ENCODE measurements around the gene CLCN5. TPM values are rescaled to one million over a fixed set of nuclear protein-coding genes. Genes with fewer than 3 reads are reported as not detected.
"Not testable (repeated sequence)": the region's sequence is repeated elsewhere in the genome, so short reads cannot be mapped to it uniquely, and the experiment has no call there.

The CLCN5 gene
- total RNA-seq, 1 experiment from 2014 or later: 5.2 TPM

DNA sequence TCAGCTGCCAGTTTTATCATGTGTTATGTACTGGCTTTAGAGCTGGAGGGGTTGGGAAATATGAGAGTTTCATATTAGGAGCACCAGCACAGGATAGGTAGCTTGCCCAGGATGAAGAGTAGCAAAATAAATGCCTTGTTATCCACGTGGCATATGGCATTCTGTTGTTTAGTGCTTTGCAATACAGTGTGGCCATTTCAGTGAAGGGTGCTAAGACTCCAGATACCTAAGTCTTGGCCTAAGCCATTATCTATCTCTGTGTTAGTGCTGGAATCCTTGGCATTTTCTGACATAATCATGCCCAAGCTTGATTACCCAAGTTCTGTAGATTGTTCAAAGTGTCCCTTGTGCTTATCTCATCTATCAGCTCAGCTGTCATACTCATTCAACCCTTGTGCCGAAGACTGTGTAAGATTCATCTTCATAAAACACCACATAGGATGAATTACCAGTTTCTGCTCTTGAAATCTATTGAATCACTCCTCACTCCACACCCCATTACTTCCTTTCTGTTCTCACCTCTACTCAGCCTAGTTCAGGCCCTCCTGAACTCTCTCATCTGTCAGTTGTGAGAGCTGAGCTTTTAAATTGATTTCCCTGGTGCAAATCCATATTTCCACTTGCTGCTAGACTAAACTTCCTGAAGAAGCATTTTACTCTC, 73.5 kb downstream of the CLCN5 start:
- no peak for DNase-seq (ENCODE audit: low spot score)

- DNase-seq (ENCODE audit: low spot score): no peak
These were observed 74.1 kb downstream of the CLCN5 start for GRCh38 chrX:49996474-49996873.

DNA sequence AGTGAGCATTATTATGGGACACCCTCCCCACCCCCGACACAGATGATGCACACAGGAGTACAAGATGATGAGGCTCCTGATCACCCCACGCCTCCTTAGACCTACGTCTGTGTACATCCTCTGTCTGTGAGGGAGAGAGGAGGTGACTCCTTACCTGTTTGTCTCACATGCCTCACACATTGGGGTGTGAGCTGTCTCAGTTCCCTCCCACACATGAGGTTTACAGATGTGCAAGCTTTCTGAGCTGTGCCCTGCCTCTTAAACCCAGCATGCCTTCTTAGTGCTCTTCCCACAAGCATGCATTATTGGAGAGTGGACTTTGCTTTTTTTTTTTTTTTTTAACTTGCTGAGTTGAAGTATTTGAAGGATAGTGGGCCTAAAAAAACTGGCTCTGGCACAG, 76.7 kb downstream of the CLCN5 start:
- no peak for DNase-seq (ENCODE audit: low spot score)

GRCh38 chrX:50000937-50001542, 78.6 kb downstream of the CLCN5 start:
- no peak for DNase-seq (ENCODE audit: low spot score)

- DNase-seq (ENCODE audit: low spot score): no peak
These were observed 79.8 kb downstream of the CLCN5 start for GRCh38 chrX:50002067-50002714.

GRCh38 chrX:50003467-50003866, 81.1 kb downstream of the CLCN5 start:
- no peak for DNase-seq (ENCODE audit: low spot score)

DNA sequence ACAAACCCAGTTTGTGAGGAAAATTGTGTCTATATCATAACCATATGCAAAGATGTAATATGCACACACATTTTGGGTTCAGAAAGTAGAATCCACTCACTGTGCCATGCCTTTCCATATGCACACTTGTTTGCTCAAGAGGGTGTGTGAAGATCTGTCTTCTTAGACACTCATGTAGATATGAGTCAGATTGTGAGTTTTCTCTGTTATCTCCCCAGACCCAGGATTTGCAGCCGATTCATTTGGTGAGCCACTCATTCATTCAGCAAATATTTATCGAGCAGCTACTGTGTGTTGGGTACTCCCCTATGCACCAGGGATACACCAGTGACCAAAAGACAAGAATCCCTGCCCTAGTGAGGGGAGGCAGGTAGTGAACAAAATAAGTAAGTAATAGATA, 81.5 kb downstream of the CLCN5 start:
- no peak for DNase-seq (ENCODE audit: low spot score)

GRCh38 chrX:50025591-50025990, 103.2 kb downstream of the CLCN5 start:
- not testable (repeated sequence) for DNase-seq (ENCODE audit: low spot score)

DNA sequence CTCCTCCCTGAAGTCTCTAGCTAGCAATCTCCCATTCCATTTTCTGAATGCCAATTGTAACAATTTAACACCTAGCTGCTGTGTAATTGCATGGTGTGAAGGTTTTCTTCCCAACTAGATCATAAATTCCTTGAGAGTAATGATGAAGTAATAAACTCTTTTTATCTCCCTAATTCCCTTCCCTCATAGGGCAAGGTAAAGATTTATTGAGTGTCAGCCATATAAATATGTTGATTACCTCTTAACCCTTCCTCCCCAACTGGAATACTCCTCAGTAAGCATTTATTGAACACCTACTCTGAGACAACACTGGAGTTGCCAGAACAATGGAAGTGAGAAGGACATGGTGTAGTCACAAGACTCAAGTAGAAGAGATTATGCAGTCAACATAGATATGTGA, 112.7 kb downstream of the CLCN5 start:
- DNase-seq (ENCODE audit: low spot score): no peak

DNA sequence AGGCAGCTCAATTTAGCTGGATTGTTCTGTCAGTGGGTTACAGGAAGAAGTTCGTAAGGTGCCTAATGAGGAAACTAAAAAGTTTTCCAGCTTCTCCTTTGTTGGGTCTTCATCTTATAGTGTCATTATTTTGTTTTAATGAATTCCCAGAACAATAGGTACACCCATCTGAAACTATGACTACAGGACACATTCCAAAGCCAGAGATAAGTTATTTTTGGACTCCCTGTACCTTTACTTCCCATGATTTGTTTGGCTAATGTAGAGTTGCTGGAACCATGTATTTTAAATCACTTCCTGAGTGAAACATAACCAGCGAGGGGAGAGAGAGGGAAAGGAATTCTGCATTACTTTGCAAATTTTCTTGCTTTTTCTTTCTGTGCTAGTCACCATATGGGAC, 114.0 kb downstream of the CLCN5 start:
- DNase-seq (ENCODE audit: low spot score): no peak

DNA sequence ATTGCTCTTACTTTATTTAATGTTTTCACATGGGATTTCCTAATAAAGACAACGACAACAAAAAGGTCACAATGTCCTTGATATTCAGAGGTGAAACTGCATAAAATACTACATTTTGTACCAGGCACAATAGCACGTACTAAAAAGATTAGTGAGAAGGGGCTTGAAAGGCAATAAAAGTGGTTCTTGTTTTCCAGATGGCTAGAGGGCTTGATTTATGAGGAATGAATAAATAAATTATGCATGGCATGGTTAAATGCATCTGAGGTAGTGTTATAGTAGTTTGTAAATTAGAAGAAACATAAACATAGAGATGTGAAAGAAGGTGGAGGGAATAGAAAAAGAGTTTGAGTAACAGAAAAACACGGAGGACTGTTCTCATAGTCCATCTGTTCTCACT, 123.4 kb downstream of the CLCN5 start:
- DNase-seq (ENCODE audit: low spot score): no peak

DNA sequence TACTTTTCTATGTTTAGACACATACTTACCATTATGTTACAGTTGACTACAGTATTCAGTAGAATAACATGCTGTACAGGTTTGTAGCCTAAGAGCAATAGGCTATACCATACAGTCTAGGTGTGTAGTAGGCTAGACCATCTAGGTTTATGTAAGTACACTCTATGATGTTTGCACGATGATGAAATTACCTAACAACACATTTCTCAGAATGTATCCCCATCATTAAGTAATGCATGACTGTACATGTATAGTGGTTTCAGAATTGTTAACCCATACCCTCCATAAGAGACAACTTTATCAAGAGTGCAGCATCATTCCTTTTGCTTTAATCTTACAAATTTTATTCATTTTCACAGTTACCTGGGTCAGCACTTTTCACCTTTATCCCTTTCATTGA, 126.8 kb downstream of the CLCN5 start:
- DNase-seq (ENCODE audit: low spot score): no peak

- DNase-seq (ENCODE audit: low spot score): no peak
These were observed 131.8 kb downstream of the CLCN5 start for GRCh38 chrX:50054147-50054546.

GRCh38 chrX:50066318-50066937, 144.0 kb downstream of the CLCN5 start:
- no peak for DNase-seq (ENCODE audit: low spot score)

- DNase-seq (ENCODE audit: low spot score): peak; percentile 56
These were observed 145.3 kb downstream of the CLCN5 start for GRCh38 chrX:50067435-50068284.

DNA sequence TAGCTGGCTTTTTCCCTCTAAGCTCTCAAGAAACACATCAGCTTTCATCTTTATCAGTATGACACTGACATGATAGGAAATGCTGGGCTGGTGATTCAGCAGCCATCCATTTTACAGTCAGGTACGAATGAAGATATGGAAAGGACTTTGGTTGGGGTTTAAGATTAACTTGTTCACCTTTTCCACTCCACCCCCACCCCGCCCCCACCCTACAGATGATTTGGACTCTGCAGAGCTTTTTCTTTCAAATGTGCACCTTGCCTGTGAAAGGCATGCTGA, 145.8 kb downstream of the CLCN5 start:
- no peak for DNase-seq (ENCODE audit: low spot score)

- DNase-seq (ENCODE audit: low spot score): no peak
These were observed 146.5 kb downstream of the CLCN5 start for GRCh38 chrX:50068893-50069292.

DNA sequence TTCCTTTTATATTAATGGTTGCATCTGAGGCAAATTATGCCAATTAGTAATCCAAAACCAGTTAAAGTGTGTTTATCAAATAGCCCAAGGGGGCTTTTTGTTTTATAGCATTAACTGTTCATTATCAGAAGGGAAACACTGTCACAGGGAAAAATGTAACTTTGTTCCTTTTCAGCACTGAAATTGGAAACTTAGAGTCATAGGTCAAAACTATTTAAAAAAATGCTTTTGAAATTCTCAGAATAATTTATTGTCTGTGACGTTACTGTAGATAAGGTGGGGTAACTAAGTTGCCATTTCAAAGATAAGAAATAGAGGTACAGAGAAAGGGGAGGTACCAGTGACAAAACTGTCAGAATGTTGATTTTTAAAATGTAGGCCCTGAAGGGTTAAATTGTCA, 149.1 kb downstream of the CLCN5 start:
- DNase-seq (ENCODE audit: low spot score): no peak

DNA sequence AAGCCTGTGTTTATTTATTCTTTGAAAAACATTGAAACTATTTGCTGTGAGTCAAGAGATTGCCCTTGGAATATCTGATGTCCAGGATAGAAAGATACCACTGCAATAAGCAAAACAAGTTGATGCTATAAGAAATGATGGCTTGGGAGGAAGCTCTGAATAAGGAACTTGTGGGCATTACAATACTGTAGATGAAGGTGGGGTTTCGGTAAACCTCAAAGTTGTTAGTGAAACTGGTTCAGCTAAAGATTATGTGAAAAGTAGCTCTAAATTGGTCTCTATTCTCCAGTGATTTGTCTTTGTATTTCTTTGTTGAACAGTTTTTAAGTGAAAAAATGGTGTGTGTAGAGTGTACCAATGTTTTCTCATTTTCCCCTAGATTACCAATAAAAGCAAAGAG, 149.7 kb downstream of the CLCN5 start:
- no peak for DNase-seq (ENCODE audit: low spot score)

- no peak for DNase-seq (ENCODE audit: low spot score)
These were observed 151.2 kb downstream of the CLCN5 start for GRCh38 chrX:50073601-50074000.

DNA sequence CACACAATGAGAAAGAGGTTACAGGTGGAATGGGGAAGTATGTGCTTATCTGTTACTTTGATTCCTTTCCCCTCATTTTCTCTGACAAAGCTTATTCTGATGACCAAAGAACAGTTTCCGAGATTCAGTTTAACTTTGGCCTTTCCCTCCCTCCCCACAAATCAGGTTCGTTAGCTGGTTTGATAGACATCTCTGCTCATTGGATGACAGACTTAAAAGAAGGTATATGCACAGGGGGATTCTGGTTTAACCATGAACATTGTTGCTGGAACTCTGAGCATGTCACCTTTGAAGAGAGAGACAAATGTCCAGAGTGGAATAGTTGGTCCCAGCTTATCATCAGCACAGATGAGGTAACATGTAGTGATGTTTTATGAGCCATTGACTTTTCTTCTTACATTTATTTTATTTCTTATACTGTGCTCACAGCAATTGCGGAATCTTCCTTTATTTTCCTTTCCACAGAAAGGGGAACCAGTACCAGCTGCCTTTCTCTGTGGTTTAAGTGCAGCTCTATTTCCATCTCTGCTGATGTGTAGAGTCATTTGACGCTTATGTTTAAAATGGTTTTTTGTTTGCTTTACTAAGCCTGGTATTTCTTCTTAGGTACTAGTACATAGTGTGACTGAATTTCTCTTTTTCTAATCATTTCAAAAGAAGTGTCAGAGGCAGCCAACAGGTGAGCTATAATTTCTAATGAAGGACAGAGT, 153.4 kb downstream of the CLCN5 start:
- DNase-seq (ENCODE audit: low spot score): no peak

Data from HT-29 (cell line).